Posterior vena cava (tissue), 2 donors: Measurements from ENCODE around the gene ZNF678. TPM values are rescaled to one million over a fixed set of nuclear protein-coding genes. Genes with fewer than 3 reads are reported as not detected.

Source experiments
- DNase-seq: peaks from one replicate; pipeline ENCODE4 v3.0.0-alpha.2; 2020; ENCODE audit warnings: low spot score
- intact Hi-C, 2 donors: fragments of 100-400 bp; cut with DNase I; formaldehyde crosslinking; loops; one replicate each; pipeline versions ENCODE4 v1.14.1 to v1.14.2; 2022 to 2023
- long read RNA-seq, 2 donors: library from polyadenylated mRNA; unstranded; transcript quantifications; one replicate each; pipeline ENCODE4 v2.0.0, GENCODE V29; 2020 to 2021
- total RNA-seq, 2 donors: library from RNA; stranded (reverse); fragmentation: NEBNext Ultra II Directional; extraction: Animal tissue kit (Norgen Biotek cat#: 25700); gene quantifications; one replicate each; pipeline ENCODE4 v1.2.1, GENCODE V29; 2021
- donor health status: DM: yes; HTN: yes; CAD: no.
- donor health status: DM: yes; HTN: yes; CAD: no.

The ZNF678 gene
- 1 to 10 TPM; 5.6 to 6.2 TPM for total RNA-seq
- long read RNA-seq, donor 1: 0 reads
- long read RNA-seq, donor 2: 0 reads

GRCh38 chr1:227563324-227564201 lies at the start of gene ZNF678:
ZNF678 (plus strand) TSS chr1:227563556; CDS start chr1:227650992, 87,436 bp downstream.
- intact Hi-C loops: no loop called here
- DNase-seq: peak; percentile 96

DNA sequence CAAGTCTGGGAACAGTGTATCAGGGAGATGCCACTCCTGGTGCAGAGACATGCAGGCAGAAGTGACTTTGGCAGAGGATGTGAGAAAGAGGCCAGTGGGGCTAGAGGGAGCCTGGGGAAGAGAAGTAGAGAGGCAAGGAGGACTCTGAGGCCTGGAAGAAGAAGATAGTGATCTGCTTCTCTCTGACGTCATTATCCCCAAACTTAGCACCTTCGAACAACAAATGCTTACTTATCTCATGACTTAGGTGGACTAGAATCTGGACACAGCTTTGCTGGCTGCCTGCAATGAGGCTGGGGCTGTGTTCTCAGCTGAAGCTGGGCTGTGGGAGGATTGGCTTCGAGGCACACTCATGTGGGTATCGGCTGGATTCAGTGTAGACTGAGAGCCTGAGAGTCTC lies 44.5 kb upstream of the ZNF678 start:
- peak; percentile 36 for DNase-seq
- intact Hi-C loops: no loop called here

- intact Hi-C loops: no loop called here
These were observed 41.6 kb upstream of the ZNF678 start for GRCh38 chr1:227521782-227522181.

DNA sequence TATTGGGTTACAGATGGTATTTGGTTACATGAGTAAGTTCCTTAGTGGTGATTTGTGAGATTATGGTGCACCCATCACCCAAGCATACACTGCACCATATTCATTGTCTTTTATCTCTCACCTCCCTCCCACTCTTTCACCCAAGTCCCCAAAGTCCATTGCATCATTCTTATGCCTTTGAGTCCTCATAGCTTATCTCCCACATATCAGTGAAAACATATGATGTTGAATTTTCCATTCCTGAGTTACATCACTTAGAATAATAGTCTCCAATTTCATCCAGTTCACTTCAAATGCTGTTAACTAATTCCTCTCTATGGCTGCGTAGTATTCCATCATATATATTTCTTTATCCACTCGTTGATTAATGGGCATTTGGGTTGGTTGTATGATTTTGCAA lies 36.8 kb upstream of the ZNF678 start:
- intact Hi-C loops: no loop called here
- no peak for DNase-seq

More at GRCh38 chr1:227521782-227522181, 41.6 kb upstream of the ZNF678 start:
- peak; percentile 48 for DNase-seq

DNA sequence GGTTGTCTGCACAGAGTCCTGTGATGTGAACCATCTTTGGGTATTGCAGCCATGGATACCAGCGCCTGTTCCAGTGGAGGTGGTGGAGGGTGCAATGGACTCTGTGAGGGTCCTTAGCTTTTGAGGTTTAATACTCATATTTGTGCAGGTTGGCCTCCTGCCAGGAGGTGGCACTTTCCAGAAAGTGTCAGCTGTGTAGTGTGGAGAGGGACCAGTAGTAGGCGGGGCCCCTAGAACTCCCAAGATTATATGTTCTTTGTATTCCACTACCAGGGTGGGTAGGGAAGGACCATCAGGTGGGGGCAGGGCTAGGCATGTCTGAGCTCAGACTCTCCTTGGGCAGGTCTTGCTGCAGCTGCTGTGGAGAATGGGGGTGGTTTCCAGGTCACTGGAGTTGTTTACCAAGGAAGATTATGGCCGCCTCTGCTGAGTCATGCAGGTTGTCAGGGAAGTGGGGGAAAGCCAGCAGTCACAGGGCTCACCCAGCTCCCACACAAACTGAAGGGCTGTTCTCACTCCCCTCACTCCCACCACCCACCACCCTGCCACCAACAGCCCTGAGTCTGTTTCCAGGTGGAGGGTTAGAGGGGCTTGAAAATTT lies 31.2 kb upstream of the ZNF678 start:
- no peak for DNase-seq
- intact Hi-C loops: no loop called here

GRCh38 chr1:227540170-227541098 lies 22.9 kb upstream of the ZNF678 start:
- intact Hi-C loops: no loop called here
- peak; percentile 55 for DNase-seq

GRCh38 chr1:227541129-227541528 lies 22.2 kb upstream of the ZNF678 start:
- DNase-seq: no peak
- intact Hi-C loops: no loop called here

DNA sequence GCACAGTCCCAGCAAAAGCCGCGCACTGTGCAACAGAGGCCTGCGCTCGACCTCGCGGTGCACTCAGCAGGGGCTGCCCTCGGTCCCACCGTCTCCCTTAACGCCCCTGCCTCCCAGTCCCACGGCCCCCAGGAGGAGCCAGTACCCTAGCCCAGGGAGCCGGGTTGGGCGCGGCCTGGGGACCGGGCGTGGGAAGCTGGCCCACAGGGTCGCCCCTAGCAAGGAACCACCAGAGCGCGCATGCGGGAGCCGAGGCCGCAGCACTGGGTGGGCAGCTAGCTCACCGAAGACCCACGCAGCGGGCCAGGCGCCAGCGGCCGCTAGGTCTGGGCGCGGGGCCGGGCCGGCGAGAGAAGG lies 21.6 kb upstream of the ZNF678 start:
- peak; percentile 78 for DNase-seq
- intact Hi-C loops: no loop called here

GRCh38 chr1:227542153-227543120 lies 20.9 kb upstream of the ZNF678 start:
- intact Hi-C loops: loop anchor here in 1 of 2 donors (1.0 kb wide), 1 partner anchor 28 kb away; no protein-coding TSS in a partner anchor
- peak; percentile 95 for DNase-seq

DNA sequence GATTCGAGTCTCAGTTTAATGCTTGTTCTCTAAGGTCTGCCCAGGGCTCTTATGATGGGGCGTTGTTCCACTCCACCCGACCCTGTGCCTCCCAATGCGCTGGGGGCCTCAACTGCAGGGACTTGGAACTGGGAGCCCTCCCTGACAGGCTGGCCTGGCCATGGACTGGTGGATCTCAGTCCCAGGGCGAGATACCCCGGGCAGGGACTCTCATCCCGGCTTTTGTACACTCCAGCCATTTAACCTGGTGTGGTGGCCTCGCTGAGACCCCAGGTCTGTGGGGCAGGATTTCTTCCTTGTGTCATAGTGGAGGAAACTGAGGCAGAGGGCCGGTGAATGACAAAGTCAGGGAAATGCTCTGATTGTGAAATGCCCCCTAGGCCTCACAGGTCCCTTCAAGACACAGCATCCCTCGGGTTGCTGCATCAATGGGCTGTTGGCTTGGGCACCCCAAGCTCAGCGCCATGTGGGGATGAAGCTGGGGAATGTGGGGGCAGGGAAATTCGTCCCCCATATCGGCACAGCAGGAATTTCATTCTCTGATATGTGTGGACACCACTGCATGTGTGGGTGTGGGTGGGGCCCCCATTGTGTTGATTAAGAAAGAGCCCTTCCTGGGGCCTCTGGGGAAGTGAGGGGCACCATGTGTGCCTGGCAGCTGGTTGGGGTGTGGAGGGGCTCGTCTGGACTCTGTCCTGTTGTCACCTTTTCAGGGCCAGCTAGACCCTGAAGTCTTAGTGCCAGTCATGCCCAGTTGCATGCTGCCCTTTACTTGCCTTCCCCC lies 19.9 kb upstream of the ZNF678 start:
- peak; percentile 62 for DNase-seq
- intact Hi-C loops: loop anchor here in 1 of 2 donors (1.0 kb wide), 1 partner anchor 27 kb away; no protein-coding TSS in a partner anchor

GRCh38 chr1:227544067-227545050 lies 19.0 kb upstream of the ZNF678 start:
- no peak for DNase-seq
- intact Hi-C loops: no loop called here

- intact Hi-C loops: no loop called here
- DNase-seq: peak; percentile 36
These were observed 18.0 kb upstream of the ZNF678 start for GRCh38 chr1:227545361-227545760.

GRCh38 chr1:227546059-227546458 lies 17.3 kb upstream of the ZNF678 start:
- peak; percentile 45 for DNase-seq
- intact Hi-C loops: no loop called here

- intact Hi-C loops: no loop called here
- DNase-seq: no peak
These were observed 16.6 kb upstream of the ZNF678 start for GRCh38 chr1:227546598-227547309.

DNA sequence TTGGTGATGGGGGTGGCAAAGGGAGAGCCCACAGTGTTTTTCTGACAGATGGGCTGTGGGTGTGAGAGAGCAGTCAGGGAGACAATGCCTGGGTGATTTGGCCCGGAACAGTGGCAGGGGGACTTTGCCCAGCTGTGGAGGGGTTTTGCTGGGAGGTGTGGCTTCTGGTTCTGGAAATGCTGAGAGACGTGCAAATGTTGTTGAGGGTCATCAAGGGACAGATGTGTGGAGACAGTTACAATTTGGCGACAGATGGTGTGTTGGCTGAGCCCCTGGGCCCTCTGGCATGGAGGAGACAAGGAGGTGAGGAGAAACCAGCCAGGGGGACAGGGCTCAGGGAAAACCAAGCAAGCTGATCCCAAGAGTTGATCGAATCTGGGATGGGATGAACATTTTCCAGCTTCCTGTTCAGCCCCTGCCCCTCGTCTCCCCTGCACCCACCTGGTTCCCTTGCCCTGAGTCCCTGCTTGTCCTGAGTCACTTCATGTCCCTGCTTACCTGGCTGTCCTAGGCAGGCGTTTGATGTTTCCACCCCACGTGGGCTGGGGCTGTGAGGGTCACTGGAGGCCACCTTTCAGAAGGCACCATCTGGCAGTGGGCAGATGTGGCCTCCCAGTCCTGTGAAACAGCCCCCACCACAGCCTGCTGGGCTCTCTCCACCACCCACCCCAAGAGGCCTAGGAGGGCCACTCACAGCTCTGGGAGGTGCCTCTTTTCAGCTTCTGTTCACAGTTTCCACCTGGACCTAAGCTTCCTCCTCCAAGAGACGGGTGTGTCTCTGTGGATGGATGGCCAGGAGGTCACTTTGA lies 15.8 kb upstream of the ZNF678 start:
- DNase-seq: no peak
- intact Hi-C loops: no loop called here
